GM21576 (cell line): ENCODE results near the gene MAN1B1.

Experiments
- ATAC-seq: cut with Tn5 transposase; IDR thresholded peaks from one replicate; pipeline ENCODE4 v1.9.1; 2021; ENCODE audit warnings: mild to moderate bottlenecking, moderate library complexity; ENCODE audit not compliant: unreplicated experiment

Gene MAN1B1

DNA sequence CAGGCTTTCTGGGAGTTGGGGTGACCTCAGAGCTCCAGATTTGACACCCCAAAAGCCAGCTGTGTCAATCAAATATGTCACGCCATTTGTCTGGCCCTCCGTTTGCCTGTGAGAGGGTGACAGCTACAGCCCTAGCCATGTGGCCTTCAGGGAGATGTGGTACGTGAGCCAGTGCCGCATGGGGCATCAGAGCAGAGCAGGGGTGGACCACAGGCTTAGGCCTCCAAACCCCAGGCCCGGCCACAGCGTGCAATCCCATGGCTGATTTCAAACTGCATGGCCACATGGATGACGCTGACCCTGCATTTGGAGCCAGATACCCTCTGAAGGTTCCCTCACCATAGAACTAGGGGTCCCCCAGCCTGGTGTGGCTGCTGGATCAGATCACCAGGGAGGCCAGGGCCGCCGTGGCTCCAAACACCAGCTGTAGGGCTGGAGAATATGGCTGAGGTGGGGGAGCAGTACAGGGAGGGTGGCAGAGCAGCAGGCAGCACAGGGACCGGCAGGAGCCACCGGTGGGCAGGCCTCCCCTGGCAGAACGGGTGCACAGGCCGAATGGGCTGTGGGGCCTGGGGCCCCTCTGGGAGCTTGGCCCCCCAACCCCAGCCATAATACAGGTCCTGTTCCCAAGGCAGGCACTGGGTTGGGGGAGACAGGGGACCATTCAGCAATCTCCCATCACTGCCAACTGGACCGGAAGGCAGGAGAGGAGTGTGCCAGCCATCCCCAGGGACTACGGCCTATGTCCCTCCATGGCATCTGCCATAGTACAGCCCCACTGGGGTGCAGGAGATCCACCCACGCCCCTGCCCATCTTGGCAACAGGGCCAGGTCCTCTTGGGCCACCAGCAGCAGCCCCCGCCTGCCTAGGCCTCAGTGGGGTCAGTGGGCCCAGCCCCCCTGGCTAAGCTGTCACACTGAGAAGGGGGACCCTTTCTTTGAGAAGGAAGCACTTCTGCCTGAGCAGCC lies 18.0 kb upstream of the MAN1B1 start:
- ATAC-seq, result no peak

DNA sequence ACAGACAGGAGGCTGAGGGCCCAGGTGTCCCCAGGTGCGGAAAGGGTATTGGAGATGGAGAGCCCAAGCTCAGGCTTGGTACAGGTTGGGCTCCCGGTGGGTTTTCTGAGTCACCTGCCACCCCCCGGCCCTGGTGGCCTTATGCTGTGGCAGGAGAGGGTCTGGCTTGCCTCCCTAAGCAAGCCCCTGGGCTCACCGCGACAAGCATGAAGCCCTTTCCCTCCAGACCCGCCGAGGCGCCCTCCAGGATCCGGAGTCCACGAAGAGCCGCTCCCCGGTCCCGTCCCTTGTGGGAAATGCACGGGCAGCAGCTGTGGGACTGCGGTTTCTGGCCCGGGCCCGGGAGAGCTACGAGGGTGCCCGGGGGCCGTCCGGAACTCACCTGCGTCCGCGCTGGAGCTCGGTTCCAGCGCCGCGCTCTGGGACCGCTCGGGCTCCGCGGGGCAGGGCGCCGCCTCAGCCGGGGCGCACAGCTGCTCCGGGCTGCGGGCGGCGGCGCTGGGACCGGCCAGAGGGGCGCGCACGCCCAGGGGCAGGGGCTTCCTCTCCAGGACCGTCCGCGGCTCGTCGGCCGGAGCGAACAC lies 17.2 kb upstream of the MAN1B1 start:
- ATAC-seq, result no peak

DNA sequence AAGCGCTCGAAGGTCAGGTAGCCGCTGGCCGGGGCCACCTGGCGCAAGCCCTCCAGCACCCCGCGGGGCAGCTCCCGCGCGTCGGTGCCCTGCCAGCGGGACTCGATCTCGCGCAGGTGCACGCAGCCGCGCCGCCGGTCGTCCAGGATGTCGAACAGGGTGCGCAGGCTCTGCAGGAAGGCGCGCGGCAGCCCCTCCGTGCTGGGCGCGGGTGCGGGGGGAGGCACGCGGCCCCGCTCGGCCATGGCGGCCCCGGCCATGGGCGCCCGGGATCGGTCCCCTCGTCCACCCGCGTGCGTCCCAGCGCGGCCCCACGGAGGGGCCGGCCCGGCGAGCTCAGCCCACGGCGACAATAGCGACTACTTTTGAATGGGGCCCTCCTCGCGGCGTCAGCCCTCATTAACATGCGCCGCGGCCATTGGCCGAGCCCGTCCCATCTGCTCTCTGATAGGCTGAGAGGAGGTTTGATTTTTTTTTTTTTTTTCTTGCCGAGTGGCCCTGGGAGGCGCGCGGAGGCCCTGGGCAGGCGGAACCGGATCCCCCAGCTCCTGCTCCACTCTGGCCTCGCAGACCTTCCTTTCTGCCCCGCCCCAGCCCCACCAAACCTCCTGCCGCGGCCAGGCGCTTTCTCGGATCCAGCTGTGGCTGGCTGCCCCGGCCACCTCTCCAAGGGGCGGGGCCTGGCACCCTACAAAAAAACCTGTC lies 16.4 kb upstream of the MAN1B1 start, which contains the start of gene SAPCD2:
SAPCD2 (minus strand) TSS at position 357 of the 705 bp plus-strand sequence; CDS start at position 260, 97 bp downstream.
- peak; percentile 71 for ATAC-seq

DNA sequence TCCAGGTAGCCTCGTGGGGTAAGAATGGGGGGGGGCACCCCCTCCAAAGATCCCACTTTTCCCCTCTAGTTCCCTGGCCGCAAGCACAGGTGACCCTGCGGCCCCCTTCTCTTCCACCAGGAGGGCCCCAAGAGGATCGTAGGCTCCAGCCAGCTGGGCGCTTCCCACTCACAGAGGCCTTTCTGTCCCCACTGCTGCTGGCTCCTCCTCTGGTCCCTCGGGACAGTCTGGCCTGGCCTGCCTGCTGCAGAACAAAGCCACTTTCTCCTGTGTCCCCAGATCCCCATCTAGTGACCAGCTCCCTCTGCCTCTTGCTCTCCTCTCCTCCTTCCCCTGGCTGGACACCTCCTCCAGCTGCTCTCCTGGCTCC lies 15.9 kb upstream of the MAN1B1 start:
- no peak for ATAC-seq

DNA sequence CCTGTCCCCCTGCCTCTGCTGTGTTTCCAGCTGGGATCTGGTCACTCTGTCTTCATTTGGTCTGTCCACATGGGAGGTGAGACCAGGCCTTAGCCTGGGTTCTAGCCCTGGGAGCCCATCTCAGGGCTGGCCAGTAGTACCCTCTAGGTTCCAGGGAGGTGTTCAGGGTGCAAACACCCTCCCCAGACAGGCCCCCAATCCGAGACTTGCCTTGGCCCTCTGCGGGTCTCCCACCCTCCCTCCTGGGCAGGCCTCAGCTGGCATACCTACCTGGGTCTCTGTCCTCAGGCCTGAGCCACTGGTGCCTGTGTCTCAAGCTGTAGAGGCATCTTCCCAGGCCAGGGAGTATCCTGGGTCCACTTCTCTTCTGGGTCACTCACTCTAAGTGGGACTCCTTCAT lies 15.5 kb upstream of the MAN1B1 start:
- ATAC-seq, result no peak

DNA sequence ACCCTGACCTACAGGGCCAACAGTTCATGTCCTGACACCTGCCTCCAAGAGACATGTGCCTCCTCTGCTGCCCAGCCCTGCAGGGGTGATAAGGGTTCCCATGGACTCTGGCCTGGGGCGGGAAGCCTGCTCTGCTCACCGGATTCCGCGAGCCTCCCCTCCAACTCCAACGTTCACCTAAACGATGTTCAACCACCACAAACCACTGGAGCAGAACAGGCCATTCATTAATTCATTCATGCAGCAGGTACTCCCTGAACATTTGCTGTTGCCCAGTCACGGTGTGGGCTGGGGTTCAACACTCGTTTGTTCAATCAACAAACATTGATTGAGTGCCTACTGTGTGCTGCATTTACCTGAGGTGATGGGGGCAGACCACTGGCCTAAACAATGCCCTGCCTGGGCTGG lies 12.8 kb upstream of the MAN1B1 start:
- no peak for ATAC-seq

DNA sequence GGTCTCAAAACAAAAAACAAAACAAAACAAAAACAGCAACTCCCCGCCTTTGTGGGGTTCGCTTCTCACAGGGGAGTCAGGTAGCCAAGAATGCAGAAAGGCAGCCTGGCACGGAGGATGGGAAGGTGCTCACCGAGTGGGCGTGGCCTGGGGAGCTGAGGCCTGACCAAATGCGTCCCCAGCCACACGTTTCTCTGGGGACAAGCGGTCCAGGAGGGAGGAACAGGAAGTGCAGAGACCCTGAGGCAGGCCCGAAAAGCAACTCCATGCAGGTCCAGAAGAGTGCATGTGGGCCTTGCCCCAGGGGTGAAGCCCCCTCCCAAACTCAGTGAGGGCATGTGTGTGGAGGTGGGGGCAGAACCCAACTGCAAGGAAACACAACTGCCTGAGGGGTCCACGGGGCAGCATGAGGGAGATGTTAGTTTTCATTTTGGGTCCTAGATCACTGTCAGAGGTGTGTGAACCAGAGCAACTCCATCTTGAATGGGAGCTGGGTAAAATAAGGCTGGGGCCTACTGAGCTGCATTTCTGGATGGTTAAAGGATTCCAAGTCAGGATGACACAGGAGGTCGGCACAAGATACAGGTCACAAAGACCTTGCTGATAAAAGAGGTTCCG lies 12.0 kb upstream of the MAN1B1 start:
- no peak for ATAC-seq

DNA sequence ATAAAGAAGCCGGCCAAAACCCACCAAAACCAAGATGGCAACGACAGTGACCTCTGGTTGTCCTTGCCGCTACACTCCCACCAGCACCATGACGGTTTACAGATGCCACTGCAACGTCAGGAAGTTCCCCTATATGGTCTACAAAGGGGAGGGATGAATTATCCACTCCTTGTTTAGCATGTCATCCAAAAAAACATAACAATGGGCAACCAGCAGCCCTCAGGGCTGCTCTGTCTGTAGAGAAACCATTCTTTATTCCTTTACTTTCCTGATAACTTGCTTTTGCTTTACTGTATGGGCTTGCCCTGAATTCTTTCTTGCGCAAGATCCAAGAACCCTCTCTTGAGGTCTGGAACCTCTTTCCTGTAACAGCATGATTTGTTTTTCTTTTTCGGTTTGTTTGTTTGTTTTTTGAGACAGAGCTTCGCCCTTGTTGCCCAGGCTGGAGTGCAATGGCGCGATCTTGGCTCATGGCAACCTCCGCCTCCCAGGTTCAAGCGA lies 11.5 kb upstream of the MAN1B1 start:
- no peak for ATAC-seq

DNA sequence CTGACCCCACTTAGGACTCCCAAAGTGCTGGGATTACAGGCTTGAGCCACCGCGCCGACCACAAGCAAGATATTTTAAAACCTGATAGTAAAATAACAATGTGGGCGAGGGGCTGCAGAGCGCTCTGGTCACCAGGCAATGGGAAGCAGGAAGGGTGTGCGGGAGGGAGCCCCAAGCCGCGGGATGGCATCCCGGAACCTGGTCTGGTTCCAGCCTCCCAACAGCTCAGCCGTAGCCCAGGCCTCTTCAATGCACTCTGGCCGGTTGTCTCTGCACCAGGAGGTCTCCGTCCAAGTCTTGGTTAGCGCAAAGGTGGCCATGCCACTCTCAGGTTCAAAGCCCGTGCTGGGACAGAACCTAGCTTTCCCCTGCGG lies 10.2 kb upstream of the MAN1B1 start:
- no peak for ATAC-seq

DNA sequence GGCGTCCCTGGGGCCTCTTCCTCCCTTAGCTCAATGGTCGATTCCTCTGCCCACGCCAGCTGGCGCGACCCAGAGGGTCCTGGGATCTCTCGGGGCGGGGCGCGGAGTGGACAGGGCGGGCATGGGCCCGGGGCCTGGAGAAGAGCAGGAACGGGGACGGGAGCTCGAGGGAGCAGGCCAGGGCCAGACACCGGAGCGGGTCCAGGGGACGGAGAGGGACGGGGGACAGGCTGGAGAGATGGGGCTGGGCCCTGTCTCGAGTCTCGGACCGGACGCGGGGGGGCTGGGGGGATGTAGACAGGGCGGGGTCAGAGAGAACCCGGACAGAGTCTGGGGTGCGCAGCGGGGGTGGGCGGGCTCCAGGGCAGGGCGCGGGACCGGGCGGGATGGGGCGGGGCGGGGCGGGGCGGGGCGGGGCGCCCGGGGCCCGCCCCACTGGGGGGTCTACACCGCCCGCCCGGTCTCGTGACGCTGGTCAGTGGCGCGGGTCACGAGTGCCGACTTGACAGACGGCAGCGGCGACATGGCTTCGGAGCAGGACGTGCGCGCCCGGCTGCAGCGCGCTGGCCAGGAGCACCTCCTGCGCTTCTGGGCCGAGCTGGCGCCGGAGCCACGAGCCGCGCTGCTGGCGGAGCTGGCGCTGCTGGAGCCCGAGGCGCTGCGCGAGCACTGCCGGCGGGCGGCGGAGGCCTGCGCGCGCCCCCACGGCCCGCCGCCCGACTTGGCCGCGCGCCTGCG lies 9.6 kb upstream of the MAN1B1 start, which contains the start of gene UAP1L1:
UAP1L1 (plus strand) TSS at position 508 of the 738 bp plus-strand sequence; CDS start at position 524, 16 bp downstream.
- ATAC-seq, result peak; percentile 56

DNA sequence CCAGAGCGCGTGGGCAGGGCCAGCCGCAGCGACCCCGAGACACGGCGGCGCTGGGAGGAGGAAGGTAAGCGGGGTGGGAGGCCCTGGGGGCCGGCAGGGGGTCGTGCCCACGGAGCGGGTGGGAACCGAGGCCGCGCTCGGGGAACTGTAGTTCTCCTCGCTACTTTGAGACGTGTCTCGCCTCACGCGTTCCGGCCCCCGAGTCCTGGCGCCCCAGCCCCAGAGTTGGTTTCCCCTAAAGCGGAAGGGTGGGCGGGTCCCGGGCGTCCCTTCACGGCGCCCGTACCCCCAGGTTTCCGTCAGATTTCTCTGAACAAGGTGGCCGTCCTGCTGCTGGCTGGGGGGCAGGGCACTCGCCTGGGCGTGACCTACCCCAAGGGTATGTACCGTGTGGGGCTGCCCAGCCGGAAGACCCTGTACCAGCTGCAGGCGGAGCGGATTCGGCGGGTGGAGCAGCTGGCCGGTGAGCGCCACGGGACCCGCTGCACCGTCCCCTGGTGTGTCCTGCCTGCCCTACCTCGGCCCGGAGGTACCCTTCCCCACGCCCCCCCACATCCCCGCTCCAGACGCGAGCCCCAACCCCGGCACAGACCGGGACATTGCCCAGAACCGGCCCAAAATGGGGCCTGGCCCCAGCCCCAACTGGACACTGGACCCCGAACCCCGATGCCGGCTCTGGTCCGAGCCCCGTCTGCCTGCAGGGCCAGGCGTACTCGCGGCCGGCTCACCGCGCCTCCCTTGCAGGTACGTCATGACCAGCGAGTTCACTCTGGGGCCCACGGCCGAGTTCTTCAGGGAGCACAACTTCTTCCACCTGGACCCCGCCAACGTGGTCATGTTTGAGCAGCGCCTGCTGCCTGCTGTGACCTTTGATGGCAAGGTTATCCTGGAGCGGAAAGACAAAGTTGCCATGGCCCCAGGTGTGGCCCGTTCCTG lies 8.8 kb upstream of the MAN1B1 start:
- peak; percentile 11 for ATAC-seq

DNA sequence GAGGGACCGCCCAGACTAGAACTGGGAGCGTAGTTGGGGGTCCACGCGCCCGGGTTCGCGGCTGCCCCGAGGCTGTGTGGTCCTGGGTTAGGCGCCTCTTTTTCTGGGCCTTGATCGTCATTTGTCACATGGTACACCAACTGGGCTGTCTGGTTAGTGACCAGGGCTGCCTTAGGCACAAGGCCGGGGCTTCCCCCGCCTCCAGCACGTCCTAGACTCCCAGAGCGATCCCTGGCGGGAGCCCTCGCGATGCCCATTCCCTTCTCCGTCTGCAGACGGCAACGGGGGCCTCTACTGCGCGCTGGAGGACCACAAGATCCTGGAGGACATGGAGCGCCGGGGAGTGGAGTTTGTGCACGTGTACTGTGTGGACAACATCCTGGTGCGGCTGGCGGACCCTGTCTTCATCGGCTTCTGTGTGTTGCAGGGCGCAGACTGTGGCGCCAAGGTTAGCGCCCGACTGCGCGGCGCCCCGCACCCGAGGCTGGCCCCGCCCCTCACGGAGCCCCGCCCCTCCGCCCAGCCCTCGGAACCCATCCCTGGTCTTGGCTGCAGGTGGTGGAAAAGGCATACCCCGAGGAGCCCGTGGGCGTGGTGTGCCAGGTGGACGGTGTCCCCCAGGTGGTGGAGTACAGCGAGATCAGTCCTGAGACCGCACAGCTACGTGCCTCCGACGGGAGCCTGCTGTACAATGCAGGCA lies 7.9 kb upstream of the MAN1B1 start:
- ATAC-seq, result no peak

DNA sequence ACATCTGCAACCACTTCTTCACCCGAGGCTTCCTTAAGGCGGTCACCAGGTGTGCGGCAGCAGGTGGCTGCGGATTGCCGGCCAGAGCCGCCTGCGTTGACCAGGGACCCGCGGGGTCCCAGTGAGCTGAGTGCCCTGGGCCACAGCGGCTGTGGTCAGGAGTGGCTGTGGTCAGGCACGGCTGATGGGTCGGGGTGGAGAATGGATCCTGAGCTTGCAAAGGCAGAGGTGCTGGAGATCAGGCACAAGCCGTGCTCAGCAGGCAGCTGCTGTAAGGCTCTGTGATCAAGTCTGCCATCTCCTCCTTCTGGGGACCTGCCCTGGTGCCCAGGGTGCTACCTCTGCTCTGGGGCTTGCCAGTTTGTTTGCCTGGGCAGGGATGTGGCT lies 7.4 kb upstream of the MAN1B1 start:
- no peak for ATAC-seq

DNA sequence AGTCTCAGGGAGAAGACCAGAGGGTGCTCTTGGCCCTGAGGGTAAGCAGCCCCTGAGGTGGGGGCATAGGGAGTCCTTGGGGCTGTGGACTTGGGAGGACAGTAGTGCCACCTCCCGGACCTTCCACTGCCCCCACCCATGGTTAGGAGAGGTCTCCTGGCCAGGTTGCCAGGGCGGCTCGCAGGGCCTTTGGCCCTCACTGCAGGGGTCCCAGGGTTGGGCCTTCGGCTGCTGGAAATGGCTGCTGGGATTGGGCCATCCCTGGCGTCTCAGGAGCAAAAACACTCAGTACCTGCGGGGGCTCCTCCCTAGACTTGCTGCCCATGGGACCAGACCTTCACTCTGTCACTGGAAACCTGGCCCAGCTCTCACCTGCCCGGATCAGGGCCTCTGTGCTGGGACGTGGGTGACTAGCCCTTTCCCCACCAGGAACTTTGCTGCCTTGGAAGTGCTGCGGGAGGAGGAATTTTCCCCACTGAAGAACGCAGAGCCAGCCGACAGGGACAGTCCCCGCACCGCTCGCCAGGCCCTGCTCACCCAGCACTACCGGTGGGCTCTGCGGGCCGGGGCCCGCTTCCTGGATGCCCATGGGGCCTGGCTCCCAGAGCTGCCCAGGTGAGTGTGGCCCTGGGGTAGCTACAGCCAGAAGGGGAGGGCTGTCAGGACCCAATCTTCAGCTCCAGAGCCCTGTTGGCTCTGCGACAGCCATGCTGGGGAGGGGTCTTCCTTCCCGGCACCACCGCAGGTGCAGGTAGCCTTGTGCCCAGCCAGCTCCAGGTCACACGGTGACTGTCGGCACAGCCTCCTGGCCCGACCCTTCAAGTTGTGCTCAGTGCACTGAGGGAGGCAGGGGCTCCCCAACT lies 6.3 kb upstream of the MAN1B1 start:
- ATAC-seq, result no peak

DNA sequence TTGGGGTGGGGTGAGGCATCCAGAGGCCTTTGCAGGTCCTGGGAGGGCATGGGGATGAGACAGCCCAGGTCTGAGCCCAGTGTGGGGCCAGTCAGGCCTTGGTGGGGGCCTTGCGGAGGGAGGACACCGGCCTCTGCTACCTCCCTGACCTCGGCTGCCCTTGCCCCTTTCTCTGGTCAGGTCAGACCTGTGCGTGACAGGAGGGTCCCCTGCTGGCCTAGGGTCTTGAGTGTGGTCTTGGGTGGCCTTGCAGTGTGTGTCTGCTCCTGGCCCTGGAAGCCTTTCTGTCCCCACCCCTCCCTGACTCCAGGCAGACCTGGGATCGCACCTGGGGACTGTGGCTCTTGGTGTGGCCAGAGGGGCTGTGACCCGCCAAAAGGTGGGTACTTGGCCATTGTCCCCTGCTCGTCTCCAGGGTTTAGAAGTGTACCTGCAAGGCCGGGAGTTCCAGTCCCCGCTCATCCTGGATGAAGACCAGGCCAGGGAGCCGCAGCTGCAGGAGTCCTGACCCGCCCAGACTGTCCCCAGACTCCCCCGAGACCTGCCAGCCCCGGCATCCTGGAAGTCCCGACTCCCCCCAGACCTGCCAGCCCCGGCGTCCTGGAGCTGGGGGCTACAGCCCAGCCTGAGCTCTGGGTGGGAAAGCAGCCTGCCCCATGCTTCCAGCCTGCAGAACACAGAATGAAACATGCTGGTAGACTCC lies 4.4 kb upstream of the MAN1B1 start:
- no peak for ATAC-seq

DNA sequence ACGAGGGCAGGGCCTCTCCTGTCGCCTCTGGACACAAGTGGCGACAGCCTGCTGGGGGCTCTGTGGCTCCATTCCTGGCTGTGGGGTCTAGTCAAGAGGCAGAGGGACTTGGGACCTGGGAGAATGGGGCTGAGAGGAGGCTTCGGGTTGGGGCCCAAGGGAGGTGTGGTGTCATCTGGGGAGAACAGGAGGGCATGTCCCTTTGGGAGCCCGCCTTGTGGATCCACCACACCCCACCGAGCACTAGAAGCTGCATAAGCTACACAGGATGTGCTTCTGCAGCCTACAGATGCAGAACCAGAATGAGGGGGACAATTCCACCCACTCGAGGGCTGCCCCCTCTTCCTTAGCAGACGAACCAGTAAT lies 3.9 kb upstream of the MAN1B1 start:
- no peak for ATAC-seq

DNA sequence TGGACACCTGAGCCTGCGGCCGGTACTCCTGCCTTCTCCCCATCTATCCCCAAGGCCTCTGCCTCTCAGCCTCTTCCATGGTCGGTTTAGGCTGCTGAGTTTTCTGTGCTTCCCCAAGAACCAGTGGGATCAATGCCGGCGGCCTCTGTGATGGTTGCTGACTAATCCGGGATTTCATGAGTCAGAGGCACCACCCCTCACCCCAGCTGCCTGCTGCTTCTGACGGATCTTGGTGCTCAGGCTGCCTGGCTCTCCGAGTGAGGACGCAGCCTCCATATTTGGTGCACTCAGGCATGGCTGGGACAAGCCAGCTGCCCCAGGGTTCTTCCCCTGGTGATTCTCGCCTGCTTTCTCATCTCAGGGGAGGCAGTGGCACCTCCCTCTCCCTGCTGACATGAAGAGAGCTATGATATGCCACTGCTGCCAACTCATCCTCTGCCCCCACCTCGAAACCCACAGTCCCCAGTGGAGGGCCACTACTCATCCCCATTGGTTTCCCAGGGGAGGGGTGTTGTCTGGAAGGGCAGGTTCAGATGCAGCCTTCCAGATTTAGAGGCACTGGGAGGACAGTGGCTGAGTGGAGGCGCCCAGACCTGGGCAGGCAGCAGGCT lies 3.3 kb upstream of the MAN1B1 start:
- no peak for ATAC-seq
